ENCODE results near the gene MED16.

MED16 gene

GRCh38 chr19:929891-930258 lies 36.9 kb upstream of the MED16 start:
- no peak overlapping the region for H3K9ac ChIP-seq (ENCODE audit: low read length)
- no peaks in the 10 kb centered on the region for H4K20me1 ChIP-seq (ENCODE audit: low read depth, low read length)
- H3K9me2 ChIP-seq (replicated peaks; ENCODE audit: insufficient read depth, low read length) = no peaks in the 10 kb centered on the region
- H3K4me2 ChIP-seq (ENCODE audit: low read depth, low read length, poor library complexity, severe bottlenecking) = no peak overlapping the region
- TF ChIP-seq, protein P1, sequence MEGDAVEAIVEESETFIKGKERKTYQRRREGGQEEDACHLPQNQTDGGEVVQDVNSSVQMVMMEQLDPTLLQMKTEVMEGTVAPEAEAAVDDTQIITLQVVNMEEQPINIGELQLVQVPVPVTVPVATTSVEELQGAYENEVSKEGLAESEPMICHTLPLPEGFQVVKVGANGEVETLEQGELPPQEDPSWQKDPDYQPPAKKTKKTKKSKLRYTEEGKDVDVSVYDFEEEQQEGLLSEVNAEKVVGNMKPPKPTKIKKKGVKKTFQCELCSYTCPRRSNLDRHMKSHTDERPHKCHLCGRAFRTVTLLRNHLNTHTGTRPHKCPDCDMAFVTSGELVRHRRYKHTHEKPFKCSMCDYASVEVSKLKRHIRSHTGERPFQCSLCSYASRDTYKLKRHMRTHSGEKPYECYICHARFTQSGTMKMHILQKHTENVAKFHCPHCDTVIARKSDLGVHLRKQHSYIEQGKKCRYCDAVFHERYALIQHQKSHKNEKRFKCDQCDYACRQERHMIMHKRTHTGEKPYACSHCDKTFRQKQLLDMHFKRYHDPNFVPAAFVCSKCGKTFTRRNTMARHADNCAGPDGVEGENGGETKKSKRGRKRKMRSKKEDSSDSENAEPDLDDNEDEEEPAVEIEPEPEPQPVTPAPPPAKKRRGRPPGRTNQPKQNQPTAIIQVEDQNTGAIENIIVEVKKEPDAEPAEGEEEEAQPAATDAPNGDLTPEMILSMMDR (IDR thresholded peaks at IDR 0.05; ENCODE audit: insufficient read depth, low read length, poor library complexity, severe bottlenecking) = no peak
- TF ChIP-seq EZH2phosphoT487 (conservative IDR thresholded peaks at IDR 0.05; ENCODE audit: low read length) = no peak
- no peak overlapping the region for H2AFZ ChIP-seq (ENCODE audit: low read depth, low read length, severe bottlenecking)
- H3K9me3 ChIP-seq (ENCODE audit: insufficient read depth, low read length) = no peaks in the 10 kb centered on the region
- H3F3A ChIP-seq (ENCODE audit: insufficient read depth) = no peaks in the 10 kb centered on the region
- H3K79me2 ChIP-seq (ENCODE audit: insufficient read depth, low read length) = no peaks in the 10 kb centered on the region
- no peaks in the 10 kb centered on the region for H3K36me3 ChIP-seq (ENCODE audit: low read length)
- H3K4me3 ChIP-seq (ENCODE audit: insufficient read depth, low read length, poor library complexity, severe bottlenecking) = no peak overlapping the region
- H3K27ac ChIP-seq (ENCODE audit: low read depth, low read length) = no peak overlapping the region
- H3K27me3 ChIP-seq (ENCODE audit: low read length) = no peaks in the 10 kb centered on the region

DNA sequence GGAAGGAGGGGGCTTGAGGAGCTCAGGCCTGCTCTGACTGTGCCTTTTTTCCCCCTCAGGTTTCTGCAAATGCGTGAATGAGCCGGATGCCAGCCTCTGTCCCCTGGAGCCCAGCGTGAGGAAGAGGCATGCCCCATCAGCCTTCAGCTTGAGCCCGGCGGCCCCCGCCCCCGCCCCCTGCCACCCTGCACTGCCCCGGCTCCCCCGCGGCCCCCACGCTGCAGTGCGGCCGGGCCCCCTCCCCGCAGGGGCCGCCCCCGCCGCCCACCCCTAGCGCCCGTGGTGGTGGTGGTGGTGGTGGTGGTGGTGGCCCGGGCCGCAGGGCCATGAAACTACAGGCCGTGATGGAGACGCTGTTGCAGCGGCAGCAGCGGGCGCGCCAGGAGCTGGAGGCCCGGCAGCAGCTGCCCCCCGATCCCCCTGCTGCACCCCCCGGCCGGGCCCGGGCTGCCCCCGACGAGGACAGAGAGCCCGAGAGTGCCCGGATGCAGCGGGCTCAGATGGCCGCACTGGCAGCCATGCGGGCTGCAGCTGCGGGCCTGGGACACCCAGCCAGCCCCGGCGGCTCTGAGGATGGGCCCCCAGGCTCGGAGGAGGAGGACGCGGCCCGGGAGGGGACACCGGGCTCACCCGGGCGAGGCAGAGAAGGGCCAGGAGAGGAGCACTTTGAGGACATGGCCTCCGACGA lies 36.4 kb upstream of the MED16 start:
- Histone ChIP-seq H3F3A (ENCODE audit: insufficient read depth) (no peaks in the 10 kb centered on the region), H4K20me1 (ENCODE audit: low read depth, low read length) (no peaks in the 10 kb centered on the region), H3K27me3 (ENCODE audit: low read length) (no peaks in the 10 kb centered on the region), H3K9me2 (replicated peaks; ENCODE audit: insufficient read depth, low read length) (no peaks in the 10 kb centered on the region), H3K79me2 (ENCODE audit: insufficient read depth, low read length) (no peaks in the 10 kb centered on the region), H2AFZ (ENCODE audit: low read depth, low read length, severe bottlenecking) (no peak overlapping the region), H3K9ac (ENCODE audit: low read length) (no peak overlapping the region), H3K9me3 (ENCODE audit: insufficient read depth, low read length) (no peaks in the 10 kb centered on the region), H3K27ac (ENCODE audit: low read depth, low read length) (no peak overlapping the region), H3K4me3 (ENCODE audit: insufficient read depth, low read length, poor library complexity, severe bottlenecking) (no peak overlapping the region), H3K36me3 (ENCODE audit: low read length) (no peaks in the 10 kb centered on the region), H3K4me2 (ENCODE audit: low read depth, low read length, poor library complexity, severe bottlenecking) (no peak overlapping the region)
- TF ChIP-seq, protein P1 (IDR thresholded peaks at IDR 0.05; ENCODE audit: insufficient read depth, low read length, poor library complexity, severe bottlenecking) = no peak
- TF ChIP-seq EZH2phosphoT487 (conservative IDR thresholded peaks at IDR 0.05; ENCODE audit: low read length) = no peak

DNA sequence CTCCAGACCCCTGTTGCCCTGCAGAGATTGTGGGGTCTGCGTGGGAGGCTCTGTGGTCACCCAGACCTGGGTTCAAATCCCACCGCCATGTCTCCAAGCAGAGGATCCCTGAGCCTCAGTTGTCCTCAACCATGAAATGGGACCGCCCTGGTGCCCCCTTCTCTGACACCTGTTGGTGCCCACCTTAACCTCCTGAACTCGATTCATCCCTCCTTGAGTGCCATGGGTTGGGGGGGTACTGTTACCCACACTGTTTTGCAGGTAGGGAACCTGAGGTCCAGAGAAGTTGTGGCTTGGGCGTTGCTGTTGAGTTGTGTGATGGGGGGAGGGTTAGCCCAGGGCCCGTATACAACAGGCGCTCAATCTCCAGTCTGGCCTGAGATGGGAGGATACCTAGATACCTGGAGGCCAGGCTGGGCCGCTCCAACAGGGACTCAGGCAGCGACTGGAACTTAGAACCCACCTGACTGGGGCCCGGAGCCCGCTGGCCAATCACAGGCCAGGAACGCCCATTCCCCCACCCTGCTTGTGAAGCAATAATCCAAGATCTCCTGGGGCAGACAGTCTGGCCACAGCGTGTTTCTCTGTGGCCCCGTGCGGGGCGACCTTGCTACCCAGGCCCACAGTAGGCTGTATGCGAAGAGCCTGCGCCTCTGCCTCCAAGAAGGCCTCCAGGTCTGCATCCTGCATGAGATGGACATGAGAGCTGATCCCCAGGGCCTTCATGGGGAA lies 35.6 kb upstream of the MED16 start:
- no peaks in the 10 kb centered on the region for H3K9me3 ChIP-seq (ENCODE audit: insufficient read depth, low read length)
- no peaks in the 10 kb centered on the region for H3F3A ChIP-seq (ENCODE audit: insufficient read depth)
- no peak overlapping the region for H3K4me3 ChIP-seq (ENCODE audit: insufficient read depth, low read length, poor library complexity, severe bottlenecking)
- no peaks in the 10 kb centered on the region for H3K79me2 ChIP-seq (ENCODE audit: insufficient read depth, low read length)
- no peak overlapping the region for H3K9ac ChIP-seq (ENCODE audit: low read length)
- no peak overlapping the region for H3K27ac ChIP-seq (ENCODE audit: low read depth, low read length)
- H3K4me2 ChIP-seq (ENCODE audit: low read depth, low read length, poor library complexity, severe bottlenecking) = no peak overlapping the region
- no peak overlapping the region for H2AFZ ChIP-seq (ENCODE audit: low read depth, low read length, severe bottlenecking)
- H4K20me1 ChIP-seq (ENCODE audit: low read depth, low read length) = no peaks in the 10 kb centered on the region
- TF ChIP-seq, protein P1 (IDR thresholded peaks at IDR 0.05; ENCODE audit: insufficient read depth, low read length, poor library complexity, severe bottlenecking) = no peak
- no peak for TF ChIP-seq EZH2phosphoT487 (conservative IDR thresholded peaks at IDR 0.05; ENCODE audit: low read length)
- H3K36me3 ChIP-seq (ENCODE audit: low read length) = no peaks in the 10 kb centered on the region
- H3K27me3 ChIP-seq (ENCODE audit: low read length) = no peaks in the 10 kb centered on the region
- H3K9me2 ChIP-seq (replicated peaks; ENCODE audit: insufficient read depth, low read length) = no peaks in the 10 kb centered on the region
